ENCODE data around the gene CES2. TPM values are rescaled to one million over a fixed set of nuclear protein-coding genes. Genes with fewer than 3 reads are reported as not detected.
A peak's percentile ranks its signal among the peaks of the same experiment; 100 is the strongest.
"Not testable (repeated sequence)": the region's sequence is repeated elsewhere in the genome, so short reads cannot be mapped to it uniquely, and the experiment has no call there.

Gene CES2
- total RNA-seq, 1 experiment from 2014 or later = 37.6 TPM

DNA sequence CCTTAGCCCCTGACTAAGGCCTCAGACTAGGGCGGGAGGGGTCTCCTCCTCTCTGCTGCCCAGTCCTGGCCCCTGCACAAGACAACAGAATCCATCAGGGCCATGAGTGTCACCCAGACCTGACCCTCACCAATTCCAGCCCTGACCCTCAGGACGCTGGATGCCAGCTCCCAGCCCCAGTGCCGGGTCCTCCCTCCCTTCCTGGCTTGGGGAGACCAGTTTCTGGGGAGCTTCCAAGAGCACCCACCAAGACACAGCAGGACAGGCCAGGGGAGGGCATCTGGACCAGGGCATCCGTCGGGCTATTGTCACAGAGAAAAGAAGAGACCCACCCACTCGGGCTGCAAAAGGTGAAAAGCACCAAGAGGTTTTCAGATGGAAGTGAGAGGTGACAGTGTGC, 38.4 kb downstream of the CES2 start:
- CTCF ChIA-PET = interaction anchor here (1.1 kb wide), 1 partner anchor 182 kb away, joined by 3 read pairs; no protein-coding TSS in a partner anchor
- POLR2A ChIA-PET (ENCODE audit: low non-redundant PET) = no interaction called here

DNA sequence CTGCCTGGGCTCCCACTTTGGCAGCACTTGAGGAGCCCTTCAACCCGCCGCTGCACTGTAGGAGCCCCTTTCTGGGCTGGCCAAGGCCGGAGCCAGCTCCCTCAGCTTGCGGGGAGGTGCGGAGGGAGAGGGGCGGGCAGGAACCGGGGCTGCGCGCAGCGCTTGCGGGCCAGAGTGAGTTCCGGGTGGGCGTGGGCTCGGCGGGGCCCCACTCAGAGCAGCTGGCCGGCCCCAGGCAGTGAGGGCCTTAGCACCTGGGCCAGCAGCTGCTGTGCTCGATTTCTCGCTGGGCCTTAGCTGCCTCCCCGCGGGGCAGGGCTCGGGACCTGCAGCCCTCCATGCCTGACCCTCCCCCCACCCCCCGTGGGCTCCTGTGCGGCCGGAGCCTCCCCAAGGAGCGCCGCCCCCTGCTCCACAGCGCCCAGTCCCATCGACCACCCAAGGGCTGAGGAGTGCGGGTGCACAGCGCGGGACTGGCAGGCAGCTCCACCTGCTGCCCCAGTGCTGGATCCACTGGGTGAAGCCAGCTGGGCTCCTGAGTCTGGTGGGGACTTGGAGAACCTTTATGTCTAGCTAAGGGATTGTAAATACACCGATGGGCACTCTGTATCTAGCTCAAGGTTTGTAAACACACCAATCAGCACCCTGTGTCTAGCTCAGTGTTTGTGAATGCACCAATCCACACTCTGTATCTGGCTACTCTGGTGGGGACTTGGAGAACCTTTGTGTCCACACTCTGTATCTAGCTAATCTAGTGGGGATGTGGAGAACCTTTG, 39.0 kb downstream of the CES2 start:
- BruUV-seq (replicated peaks); DNase-seq (ENCODE audit: low spot score): not testable (repeated sequence)

More for the DNA sequence above, 38.4 kb downstream of the CES2 start:
- BruUV-seq (replicated peaks) = no TSS peak
- DNase-seq (ENCODE audit: low spot score) = no peak
- Histone ChIP-seq H3K4me3 (ENCODE audit: low read depth, low read length, poor library complexity, severe bottlenecking) (no peak overlapping the region), H3K27ac (ENCODE audit: low read depth, low read length, poor library complexity, severe bottlenecking) (peak overlapping the region; percentile 60), H3K27me3 (replicated peaks; ENCODE audit: insufficient read depth, low read depth, low read length, poor library complexity) (no peaks in the 10 kb centered on the region), H3K9me3 (ENCODE audit: low read depth, low read length, poor library complexity, severe bottlenecking) (no peaks in the 10 kb centered on the region), H3K4me1 (ENCODE audit: insufficient read depth, low read length, poor library complexity, severe bottlenecking) (peaks cover 4% of the 10 kb centered on the region), H3K36me3 (ENCODE audit: insufficient read depth, low read length, poor library complexity, severe bottlenecking) (no peaks in the 10 kb centered on the region)
- intact Hi-C loops (cut with micrococcal nuclease; ENCODE audit: unreplicated experiment) = no loop called here
- TF ChIP-seq EZH2 (IDR thresholded peaks at IDR 0.05; ENCODE audit: borderline replicate concordance, low read depth, low read length, poor library complexity, severe bottlenecking) = no peak
- TF ChIP-seq, protein P1, sequence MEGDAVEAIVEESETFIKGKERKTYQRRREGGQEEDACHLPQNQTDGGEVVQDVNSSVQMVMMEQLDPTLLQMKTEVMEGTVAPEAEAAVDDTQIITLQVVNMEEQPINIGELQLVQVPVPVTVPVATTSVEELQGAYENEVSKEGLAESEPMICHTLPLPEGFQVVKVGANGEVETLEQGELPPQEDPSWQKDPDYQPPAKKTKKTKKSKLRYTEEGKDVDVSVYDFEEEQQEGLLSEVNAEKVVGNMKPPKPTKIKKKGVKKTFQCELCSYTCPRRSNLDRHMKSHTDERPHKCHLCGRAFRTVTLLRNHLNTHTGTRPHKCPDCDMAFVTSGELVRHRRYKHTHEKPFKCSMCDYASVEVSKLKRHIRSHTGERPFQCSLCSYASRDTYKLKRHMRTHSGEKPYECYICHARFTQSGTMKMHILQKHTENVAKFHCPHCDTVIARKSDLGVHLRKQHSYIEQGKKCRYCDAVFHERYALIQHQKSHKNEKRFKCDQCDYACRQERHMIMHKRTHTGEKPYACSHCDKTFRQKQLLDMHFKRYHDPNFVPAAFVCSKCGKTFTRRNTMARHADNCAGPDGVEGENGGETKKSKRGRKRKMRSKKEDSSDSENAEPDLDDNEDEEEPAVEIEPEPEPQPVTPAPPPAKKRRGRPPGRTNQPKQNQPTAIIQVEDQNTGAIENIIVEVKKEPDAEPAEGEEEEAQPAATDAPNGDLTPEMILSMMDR (conservative IDR thresholded peaks at IDR 0.05; ENCODE audit: low read depth, low read length) = no peak

DNA sequence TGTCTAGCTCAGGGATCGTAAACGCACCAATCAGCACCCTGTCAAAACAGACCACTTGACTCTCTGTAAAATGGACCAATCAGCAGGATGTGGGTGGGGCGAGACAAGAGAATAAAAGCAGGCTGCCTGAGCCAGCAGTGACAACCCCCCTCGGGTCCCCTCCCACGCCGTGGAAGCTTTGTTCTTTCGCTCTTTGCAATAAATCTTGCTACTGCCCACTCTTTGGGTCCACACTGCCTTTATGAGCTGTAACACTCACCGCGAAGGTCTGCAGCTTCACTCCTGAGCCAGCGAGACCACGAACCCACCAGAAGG, 39.6 kb downstream of the CES2 start:
- DNase-seq (ENCODE audit: low spot score) = peak; percentile 39
- H3K36me3 ChIP-seq (ENCODE audit: insufficient read depth, low read length, poor library complexity, severe bottlenecking); BruUV-seq (replicated peaks); H3K27ac ChIP-seq (ENCODE audit: low read depth, low read length, poor library complexity, severe bottlenecking); H3K27me3 ChIP-seq (replicated peaks; ENCODE audit: insufficient read depth, low read depth, low read length, poor library complexity); H3K9me3 ChIP-seq (ENCODE audit: low read depth, low read length, poor library complexity, severe bottlenecking); H3K4me1 ChIP-seq (ENCODE audit: insufficient read depth, low read length, poor library complexity, severe bottlenecking); H3K4me3 ChIP-seq (ENCODE audit: low read depth, low read length, poor library complexity, severe bottlenecking): not testable (repeated sequence)
- POLR2A ChIA-PET (ENCODE audit: low non-redundant PET) = interaction anchor here (0.6 kb wide), 1 partner anchor 162 kb away, joined by 4 read pairs; no protein-coding TSS in a partner anchor
- intact Hi-C loops (cut with micrococcal nuclease; ENCODE audit: unreplicated experiment) = loop anchor here (5.0 kb wide), 1 partner anchor 127 kb away; no protein-coding TSS in a partner anchor
- CTCF ChIA-PET = interaction anchor here (1.1 kb wide), 1 partner anchor 181 kb away, joined by 3 read pairs; no protein-coding TSS in a partner anchor

More for the DNA sequence above, 39.0 kb downstream of the CES2 start:
- CTCF ChIA-PET = interaction anchor here (1.1 kb wide), 1 partner anchor 181 kb away, joined by 3 read pairs; no protein-coding TSS in a partner anchor
- POLR2A ChIA-PET (ENCODE audit: low non-redundant PET); H3K4me1 ChIP-seq (ENCODE audit: insufficient read depth, low read length, poor library complexity, severe bottlenecking); H3K27ac ChIP-seq (ENCODE audit: low read depth, low read length, poor library complexity, severe bottlenecking); H3K27me3 ChIP-seq (replicated peaks; ENCODE audit: insufficient read depth, low read depth, low read length, poor library complexity); intact Hi-C loops (cut with micrococcal nuclease; ENCODE audit: unreplicated experiment); H3K36me3 ChIP-seq (ENCODE audit: insufficient read depth, low read length, poor library complexity, severe bottlenecking); H3K4me3 ChIP-seq (ENCODE audit: low read depth, low read length, poor library complexity, severe bottlenecking); H3K9me3 ChIP-seq (ENCODE audit: low read depth, low read length, poor library complexity, severe bottlenecking): not testable (repeated sequence)

DNA sequence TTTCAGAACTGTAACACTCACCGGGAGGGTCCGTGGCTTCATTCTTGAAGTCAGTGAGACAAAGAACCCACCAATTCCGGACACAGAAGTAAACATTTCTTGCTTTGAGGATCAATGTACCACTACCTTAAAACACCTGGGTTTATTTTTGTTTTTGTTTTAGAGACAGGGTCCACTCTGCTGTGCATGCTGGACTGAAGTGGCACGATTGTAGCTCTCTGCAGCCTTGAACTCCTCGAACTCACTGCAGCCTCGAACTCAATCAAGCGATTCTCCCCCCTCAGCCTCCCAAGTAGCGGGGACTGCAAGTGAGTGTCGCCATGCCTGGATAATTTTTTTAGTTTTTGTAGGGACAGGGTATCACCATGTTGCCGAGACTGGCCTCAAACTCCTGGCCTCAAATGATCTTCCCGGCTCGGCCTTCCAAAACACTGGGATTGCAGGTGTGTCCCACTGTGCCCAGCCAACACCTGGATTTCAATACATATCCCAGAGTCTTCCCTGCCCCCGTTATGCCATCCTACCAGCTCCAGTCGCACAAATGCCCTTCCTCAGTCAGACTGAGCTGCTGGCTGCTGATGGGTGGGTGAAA, 40.1 kb downstream of the CES2 start:
- Histone ChIP-seq H3K27ac (ENCODE audit: low read depth, low read length, poor library complexity, severe bottlenecking) (no peak overlapping the region), H3K4me1 (ENCODE audit: insufficient read depth, low read length, poor library complexity, severe bottlenecking) (peaks cover 9% of the 10 kb centered on the region), H3K36me3 (ENCODE audit: insufficient read depth, low read length, poor library complexity, severe bottlenecking) (no peaks in the 10 kb centered on the region), H3K27me3 (replicated peaks; ENCODE audit: insufficient read depth, low read depth, low read length, poor library complexity) (no peaks in the 10 kb centered on the region), H3K4me3 (ENCODE audit: low read depth, low read length, poor library complexity, severe bottlenecking) (no peak overlapping the region), H3K9me3 (ENCODE audit: low read depth, low read length, poor library complexity, severe bottlenecking) (no peaks in the 10 kb centered on the region)
- DNase-seq (ENCODE audit: low spot score) = no peak
- POLR2A ChIA-PET (ENCODE audit: low non-redundant PET) = interaction anchor here (0.6 kb wide), 1 partner anchor 162 kb away, joined by 4 read pairs; no protein-coding TSS in a partner anchor
- BruUV-seq (replicated peaks) = TSS peak; percentile 90
- intact Hi-C loops (cut with micrococcal nuclease; ENCODE audit: unreplicated experiment) = loop anchor here (5.0 kb wide), 1 partner anchor 127 kb away; no protein-coding TSS in a partner anchor
- CTCF ChIA-PET = interaction anchor here (0.5 kb wide), 1 partner anchor 18 kb away, joined by 10 read pairs; no protein-coding TSS in a partner anchor
- TF ChIP-seq, protein P1 (conservative IDR thresholded peaks at IDR 0.05; ENCODE audit: low read depth, low read length) = no peak
- TF ChIP-seq EZH2 (IDR thresholded peaks at IDR 0.05; ENCODE audit: borderline replicate concordance, low read depth, low read length, poor library complexity, severe bottlenecking) = no peak

Data from A673 (cell line).